GM18505 (cell line): ENCODE data around the gene HES3.
A peak's percentile ranks its signal among the peaks of the same experiment; 100 is the strongest.

Experiments
- ATAC-seq: cut with Tn5 transposase; IDR thresholded peaks from one replicate; pipeline ENCODE4 v1.9.1; 2021; ENCODE audit not compliant: unreplicated experiment
- POLR2A ChIP-seq: IDR thresholded peaks from 4 replicates; pipeline ENCODE4 v1.6.1; 2011; ENCODE audit warnings: borderline replicate concordance; ENCODE audit not compliant: insufficient read depth, insufficient read length; ENCODE audit errors: extremely low read depth

Gene HES3, protein sequence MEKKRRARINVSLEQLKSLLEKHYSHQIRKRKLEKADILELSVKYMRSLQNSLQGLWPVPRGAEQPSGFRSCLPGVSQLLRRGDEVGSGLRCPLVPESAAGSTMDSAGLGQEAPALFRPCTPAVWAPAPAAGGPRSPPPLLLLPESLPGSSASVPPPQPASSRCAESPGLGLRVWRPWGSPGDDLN

DNA sequence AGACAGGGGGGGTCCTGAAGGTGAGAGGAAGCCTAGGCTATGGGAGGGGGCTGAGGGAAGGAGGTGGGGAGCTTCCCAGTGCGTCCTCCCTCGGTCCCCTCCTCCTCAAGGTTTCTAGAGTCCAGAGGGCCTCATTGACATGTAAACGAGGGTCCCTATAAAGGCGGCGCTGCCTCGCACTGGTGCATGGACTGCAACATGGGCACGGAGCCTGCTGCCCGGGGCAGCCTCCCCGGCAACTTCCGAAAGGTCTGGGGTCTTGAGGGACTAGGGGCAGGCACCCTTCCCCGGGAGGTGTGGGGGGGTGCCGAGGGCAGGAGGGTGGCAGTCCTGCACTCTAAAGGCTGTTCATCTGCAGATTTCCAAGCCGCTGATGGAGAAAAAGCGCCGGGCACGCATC lies at the start of gene HES3:
Gene HES3, plus strand, starts transcription at position 187 of the 400 bp plus-strand sequence. Its CDS starts 187 bp downstream, at position 374.
- no peak for TF ChIP-seq POLR2A
- ATAC-seq = no peak

DNA sequence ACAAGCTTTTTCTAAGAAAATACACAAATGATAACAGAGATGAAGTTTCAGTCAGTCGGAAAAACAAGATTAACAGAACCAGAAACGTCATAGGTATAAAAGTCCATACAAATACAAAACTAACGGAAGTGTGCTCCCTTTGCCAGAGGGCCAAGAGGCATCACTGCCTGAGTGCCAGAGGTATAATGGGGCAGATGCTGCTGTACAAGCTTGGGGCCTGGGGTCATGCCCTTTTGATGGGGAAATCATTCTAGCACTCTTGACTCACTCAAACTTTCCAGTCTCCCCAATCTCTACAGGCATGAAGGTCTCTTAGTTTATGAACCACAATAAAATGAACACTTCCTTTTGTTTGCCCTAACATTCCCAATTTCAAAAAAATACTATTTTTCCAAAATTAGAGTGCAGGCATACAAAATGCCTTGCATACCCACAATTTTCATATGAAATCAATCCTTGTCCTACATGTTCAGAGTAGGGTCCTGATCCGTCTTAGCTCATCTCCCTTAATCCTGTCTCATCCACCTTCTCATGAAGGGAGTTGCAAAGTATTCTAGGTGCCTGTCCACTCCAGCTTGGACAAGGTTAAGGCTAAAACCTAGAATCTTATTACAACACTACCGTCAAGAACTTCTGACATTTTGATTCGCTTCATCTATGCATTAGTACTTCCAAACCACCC lies 46.1 kb upstream of the HES3 start:
- no peak for TF ChIP-seq POLR2A
- no peak for ATAC-seq

DNA sequence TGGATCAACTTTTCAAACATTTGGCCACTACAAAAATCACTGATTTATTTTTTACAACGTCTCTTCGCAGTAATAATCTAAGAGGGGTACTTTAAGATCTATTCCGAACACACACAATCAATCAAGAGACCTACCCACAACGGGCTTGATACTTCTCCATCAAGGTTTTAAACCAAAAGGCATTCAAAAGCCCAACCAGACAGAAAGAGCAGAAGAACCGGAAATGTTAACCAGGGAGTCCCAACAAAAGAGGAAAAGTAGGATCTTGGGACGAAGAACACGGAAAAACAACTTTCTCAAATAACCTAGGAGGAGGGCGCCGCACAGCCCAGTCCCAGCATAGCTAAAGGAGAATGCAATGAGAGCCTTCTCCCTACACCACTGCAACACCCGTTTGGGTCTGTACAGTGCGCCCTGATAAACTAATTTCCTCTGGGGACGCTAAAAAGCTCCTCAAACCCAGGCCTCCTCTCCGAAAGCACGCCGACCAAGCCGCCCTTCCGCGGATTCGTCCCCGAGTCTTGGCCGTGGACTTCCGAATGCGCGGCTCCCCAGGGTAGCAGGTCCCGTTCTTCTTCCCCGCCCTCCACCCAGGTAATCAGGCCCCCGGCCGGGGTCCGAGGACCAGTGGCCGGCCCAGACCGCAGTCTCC lies 45.2 kb upstream of the HES3 start:
- no peak for ATAC-seq
- TF ChIP-seq POLR2A = no peak

DNA sequence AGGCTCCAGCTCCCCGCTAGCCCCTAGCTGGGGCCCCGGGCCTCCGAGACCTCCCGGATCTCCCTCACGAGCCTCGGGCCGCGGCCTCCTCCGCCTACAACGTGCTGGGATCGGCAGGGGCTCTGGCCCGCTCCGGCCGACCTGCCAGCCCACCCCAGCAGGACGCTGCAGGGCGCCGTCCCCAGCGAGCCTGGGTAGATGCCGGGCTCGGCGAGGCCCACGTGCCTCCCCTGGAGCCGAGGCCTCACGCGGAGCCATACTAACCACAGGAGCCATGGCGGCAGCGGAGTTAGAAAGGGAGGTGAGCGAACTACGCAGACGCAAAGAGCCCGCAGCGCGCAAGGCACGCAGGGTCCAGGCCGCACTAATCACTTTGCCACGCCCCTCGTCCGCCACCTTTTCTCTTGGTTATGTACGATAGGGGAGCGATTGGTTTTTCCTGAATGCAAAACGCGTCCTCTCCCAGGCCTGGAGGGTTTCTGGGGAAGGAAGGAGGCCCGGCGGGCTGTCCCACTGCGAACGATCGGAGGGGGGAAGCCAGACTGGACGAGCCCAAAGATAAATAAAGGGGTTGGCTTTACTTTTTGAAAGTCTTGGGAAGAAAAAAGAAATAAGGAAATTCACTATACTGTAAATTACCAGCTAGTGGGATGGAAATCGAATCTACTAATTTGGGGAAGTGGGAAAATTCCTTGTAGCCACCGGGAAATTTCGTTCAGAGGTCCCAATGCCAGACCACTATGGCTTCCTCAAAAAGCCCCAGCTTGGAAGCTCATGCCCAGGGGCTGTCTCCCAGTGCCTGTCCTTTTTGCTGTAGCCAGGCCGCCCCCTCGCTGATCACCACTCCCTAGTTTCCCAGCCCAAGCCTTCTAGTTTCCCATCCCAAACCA lies 44.4 kb upstream of the HES3 start, which contains the start of gene RPL22:
Gene RPL22, minus strand, starts transcription at position 298 of the 890 bp plus-strand sequence. Its CDS starts 22 bp downstream, at position 276.
- TF ChIP-seq POLR2A = peak; percentile 88
- ATAC-seq = peak; percentile 86

DNA sequence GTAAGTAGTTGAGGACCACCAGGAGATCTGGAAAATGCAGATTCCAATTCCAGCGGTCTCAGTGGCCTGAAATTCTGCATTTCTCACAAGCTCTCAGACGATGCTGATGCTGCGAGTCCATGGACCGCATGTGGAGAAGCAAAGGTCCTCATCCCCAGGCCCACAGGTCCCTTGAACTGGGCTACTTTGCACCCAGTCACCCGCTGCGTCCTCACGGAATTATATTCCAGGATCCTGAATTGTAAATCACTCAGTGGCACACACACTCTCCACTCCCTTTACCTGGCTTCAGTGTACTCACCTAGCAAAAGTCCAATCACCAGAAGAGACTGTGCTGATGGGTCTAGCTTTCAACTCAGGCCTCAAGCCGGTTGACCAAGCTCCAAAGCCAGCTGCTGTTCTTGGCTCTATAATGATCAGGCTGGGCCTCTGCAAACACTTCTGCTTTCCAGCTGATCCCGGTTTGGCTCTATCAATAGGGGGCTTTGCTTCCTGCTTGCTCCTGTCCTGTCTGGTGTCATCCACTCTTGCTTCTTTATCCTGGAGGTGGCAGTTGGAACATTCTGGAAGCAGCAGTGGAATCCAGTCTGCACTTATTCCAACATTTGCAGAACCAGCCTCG lies 43.7 kb upstream of the HES3 start:
- ATAC-seq = no peak
- TF ChIP-seq POLR2A = no peak

DNA sequence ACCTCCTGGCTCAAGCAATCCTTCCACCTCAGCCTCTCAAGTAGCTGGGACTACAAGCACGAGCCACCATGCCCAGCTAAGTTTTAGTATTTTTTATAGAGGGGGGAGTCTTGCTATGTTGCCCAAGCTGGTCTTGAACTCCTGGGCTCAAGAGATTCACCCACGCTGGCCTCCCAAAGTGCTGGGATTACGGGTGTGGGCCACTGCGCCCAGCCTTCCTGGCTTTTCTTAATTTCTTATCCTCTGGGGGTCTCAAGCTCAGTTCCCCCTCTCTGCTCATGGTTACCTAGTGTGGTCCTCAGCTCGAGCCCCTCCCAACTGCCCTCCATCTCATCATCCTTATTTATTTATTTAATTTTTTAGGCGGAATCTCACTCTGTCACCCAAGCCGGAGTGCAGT lies 41.7 kb upstream of the HES3 start:
- ATAC-seq = no peak
- TF ChIP-seq POLR2A = no peak

DNA sequence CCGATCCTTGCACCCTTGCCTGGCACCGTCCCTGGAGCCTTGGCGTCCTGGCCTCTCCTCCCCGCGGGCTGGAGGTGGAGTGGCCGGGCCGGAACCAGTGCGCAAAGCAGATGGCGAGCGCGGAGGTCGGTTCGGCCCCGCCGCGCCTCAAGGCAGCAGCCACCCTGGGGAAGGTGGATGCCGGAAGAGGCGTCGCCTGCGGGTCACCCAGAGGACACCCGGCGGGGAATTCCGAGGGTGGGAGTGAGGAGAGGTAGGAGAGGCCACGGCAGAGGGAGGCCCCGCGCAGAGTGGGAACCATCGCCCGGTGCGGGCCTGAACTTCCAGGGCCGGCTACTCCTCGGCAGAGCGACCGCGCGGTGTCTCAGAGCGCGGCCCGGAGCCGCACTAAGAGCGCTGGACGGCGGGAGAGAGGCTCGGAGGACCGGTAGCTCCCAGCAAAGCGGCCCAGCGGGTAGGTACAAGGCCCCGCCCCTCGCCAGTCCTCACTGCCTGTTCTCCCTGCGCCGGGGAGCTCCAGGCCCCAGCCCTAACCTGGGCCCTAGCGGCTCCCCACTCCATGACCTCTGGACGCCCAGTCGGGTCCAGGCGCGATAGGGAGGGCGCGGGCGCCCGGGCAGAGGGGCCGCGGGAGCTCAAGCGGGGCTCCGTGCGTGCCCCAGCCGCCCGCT lies 38.0 kb upstream of the HES3 start, which contains the start of gene RNF207:
Gene RNF207, plus strand, starts transcription at position 271 of the 671 bp plus-strand sequence. CDS start 417 bp downstream, outside the sequence.
- TF ChIP-seq POLR2A = peak; percentile 80
- ATAC-seq = peak; percentile 65

DNA sequence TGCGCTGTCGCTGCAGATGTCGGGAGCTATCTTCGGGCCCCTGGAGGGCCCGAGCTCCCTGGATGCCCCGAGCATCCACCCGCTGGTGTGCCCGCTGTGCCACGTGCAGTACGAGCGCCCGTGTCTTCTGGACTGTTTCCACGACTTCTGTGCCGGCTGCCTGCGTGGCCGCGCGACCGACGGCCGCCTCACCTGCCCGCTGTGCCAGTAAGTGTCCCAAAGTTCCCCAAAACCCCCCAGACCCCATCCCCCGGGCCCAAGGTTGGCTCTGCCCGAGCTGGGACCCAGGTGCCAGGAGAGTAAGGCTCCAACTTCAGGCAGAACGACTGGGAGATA lies 37.5 kb upstream of the HES3 start:
- no peak for TF ChIP-seq POLR2A
- ATAC-seq = no peak

DNA sequence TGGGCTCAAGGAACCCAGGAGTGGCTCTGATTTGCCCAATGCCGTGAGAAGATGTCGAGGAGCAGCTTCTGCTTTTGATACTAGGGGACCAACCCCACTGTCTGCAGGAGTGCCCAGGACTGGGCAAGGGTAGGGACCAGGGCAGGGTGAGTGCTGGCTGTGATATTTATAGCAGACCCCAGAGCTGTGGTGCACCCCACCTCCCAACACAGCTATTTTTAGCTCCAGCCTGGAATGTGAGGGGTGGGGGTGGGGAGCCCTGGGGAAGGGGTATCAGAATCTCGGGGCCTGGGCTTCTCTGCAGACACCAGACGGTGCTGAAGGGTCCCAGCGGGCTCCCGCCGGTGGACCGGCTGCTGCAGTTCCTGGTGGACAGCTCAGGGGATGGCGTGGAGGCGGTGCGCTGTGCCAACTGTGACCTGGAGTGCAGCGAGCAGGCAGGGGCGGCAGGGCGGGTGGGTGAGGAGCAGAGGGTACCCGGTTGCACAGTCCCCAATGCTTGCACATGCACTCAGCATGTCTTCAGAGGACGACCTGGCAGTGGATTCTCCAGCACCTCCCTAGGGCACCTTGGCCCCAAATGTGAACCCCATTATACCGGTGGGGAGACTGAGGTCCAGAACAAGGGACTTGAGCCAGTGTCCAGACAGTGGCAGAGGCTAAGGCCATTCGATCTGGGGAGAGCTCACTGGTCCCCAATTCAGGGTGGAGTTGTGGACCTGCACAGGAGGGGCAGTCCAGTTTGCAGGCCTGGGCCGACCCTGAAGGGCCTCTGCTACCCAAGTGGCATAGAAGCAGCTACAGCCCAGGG lies 36.7 kb upstream of the HES3 start:
- TF ChIP-seq POLR2A = no peak
- ATAC-seq = no peak

DNA sequence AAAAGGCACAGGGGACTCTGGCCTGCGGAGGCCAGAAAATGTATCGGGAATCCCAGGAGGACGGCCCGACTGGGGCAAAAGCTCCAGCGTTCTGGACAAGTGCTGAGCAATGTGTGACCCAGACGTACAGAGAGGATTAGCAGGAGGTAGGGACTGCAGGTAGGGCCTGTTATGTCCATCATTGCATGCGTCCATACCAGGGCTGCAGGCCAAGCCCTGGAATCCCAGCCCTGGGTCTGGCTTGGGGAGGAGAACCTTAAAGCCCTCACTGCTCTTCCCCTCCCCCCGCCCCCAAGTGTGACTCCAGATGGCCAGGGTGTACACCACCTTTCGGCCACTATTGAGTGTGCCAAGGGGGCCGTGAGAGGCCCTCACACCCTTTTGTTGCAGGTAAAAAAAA lies 36.1 kb upstream of the HES3 start:
- TF ChIP-seq POLR2A = no peak
- ATAC-seq = no peak
